ENCODE data around the gene HES6. TPM values are rescaled to one million over a fixed set of nuclear protein-coding genes. Genes with fewer than 3 reads are reported as not detected.

The HES6 gene
- total RNA-seq, 1 donor from 2014 or later, result 18.0 TPM

DNA sequence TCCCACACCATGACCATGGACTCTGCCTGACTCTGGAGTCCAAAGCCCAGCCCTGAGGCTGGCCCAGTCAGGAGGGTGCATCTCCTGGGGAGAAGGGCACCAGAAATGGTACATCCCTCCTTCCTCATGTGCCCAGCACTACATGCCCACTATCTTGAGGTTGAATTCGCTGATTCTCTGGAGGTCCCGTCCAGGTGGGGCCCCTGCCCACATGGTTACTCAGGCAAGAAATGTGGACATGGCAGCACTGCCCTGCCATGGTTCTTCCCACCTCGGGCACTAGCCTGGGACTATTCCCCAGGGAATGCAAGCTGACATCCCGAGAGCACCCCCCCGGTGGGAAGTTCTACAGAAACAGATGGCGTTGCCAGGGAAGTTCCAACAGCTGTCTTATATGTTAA, 15.3 kb upstream of the HES6 start:
- DNase-seq (ENCODE audit: low spot score), result no peak

- no peak for DNase-seq (ENCODE audit: low spot score)
Measured at GRCh38 chr2:238254095-238254723, 14.4 kb upstream of the HES6 start.

GRCh38 chr2:238252766-238253630, 13.2 kb upstream of the HES6 start:
- DNase-seq (ENCODE audit: low spot score), result no peak

GRCh38 chr2:238251986-238252385, 12.1 kb upstream of the HES6 start:
- no peak for DNase-seq (ENCODE audit: low spot score)

DNA sequence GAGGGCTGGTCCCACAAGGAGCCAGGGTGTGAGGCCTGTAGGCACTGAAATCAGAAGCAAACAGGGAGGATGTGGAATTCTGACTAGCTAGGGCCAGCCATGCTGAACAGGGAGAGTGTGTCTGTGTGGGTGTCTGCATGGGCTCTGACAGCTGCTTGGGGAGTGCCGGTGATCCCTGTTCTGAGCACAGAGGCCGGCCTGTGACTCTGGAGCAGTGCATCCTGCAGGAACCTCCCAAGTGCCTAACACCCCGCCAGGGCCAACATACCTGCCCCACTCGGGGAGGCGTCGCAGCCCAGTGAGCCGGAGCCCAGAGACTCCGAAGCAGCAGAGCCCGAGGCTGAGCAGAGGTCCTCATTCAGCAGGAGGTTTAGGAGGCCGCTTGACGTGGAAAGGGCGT, 11.5 kb upstream of the HES6 start:
- DNase-seq (ENCODE audit: low spot score), result no peak

DNA sequence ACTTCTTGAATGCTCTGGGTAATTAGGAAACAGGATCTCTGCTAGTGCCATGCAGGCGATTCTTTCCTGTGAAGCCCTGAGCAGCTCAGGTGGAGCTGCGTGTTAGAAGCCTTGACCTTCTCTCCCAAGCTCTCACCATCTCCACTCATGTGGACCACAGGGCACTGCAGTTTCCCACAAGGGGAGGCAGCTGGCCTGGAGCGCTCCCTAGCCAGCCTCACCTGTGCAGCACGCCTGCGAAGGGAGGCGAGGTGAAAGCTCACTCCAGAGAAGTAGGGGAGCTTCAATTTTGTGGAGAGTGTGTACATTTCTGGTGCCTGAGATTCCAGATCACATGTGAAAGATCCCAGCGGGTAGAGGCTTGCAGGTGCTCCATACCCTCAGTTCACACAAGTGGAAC, 11.1 kb upstream of the HES6 start:
- no peak for DNase-seq (ENCODE audit: low spot score)

DNA sequence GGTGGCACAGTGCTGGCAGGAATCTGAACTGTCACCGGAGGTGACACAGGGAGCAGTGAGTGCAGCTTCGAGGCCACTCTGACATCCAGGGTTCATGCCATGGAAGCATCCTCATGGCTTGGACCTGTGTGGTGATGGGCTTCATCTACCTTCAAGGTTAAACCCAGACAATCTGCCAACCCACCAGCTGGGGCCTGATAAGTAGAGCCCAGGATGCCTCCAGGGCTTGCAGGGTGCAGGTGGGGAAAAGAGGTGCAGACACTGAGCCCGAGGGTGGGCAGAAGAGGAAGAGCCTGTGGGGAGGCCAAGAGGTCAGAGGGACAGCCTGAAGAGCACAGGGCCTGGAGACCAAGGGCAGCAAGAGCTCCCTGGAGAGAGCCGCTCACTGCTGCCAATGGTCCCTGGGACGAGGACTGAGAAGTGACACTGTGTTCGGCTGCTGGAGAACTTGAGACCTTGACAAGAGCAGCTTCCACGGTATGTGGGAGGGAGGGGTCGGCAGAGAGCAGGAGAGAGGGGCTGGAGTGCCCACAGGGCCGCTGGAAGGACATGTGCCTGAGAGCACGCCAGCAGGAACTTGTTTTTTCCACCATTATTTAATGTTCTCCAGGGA, 8.1 kb upstream of the HES6 start:
- DNase-seq (ENCODE audit: low spot score), result no peak

GRCh38 chr2:238247002-238247822, 7.4 kb upstream of the HES6 start:
- no peak for DNase-seq (ENCODE audit: low spot score)

DNA sequence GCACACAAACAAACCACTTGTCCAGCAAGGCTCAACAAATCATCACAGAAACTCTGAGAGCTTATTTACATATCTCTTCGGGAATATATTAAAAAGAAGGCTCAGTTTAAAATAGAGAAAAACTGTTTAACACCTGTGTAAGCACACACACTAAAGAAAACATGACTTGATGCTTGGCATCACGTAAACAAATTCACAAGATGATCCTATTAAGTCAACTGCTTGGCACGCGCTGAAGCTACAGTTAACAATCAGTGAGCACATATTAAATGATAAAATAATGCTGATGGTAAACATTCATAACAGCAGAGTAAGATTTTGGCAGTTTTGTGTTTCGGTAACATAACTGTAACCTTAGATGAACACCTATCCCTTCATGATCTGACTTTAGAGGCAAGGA, 4.3 kb upstream of the HES6 start:
- DNase-seq (ENCODE audit: low spot score), result no peak

GRCh38 chr2:238243496-238244076, 3.7 kb upstream of the HES6 start:
- DNase-seq (ENCODE audit: low spot score), result no peak

DNA sequence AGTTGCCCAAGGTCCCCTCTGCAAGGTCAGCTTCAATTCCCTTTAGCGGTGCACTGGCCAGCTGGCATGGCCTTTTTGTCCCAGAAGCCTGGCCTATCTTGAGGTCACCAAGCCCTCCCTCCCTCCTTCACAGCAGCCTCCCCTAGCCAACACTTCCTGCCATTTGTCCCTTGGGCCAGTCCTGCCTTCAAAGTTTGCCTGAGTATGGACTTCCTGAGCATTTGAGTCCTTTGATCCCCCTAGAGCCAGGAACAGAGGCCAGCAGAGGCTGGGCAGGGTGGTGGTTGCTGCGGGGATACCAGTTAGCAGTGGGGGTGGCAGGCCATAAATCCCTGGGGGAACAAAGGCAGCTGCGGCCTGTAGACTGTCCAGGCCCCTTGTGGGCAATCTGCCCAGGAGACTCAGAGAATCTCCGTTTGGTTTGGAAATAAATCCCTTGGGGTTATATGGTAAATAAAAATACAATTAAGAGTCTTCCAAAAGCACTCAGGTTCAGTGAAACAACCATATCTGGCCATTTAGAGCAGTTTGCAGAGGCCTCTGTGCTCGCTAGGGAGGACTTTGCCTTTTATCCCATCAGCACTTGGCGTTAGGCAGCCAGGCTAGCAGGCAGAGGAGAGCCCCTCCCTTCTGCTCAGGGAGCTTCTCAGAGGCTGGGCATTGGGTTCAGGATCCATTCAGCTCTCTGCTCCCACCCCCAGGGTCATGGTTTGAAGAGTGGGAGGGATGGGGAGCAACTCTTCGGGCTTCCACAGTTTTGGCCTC, 3.1 kb upstream of the HES6 start:
- no peak for DNase-seq (ENCODE audit: low spot score)

- DNase-seq (ENCODE audit: low spot score), result no peak
Measured at GRCh38 chr2:238241970-238242369, 2.1 kb upstream of the HES6 start.

DNA sequence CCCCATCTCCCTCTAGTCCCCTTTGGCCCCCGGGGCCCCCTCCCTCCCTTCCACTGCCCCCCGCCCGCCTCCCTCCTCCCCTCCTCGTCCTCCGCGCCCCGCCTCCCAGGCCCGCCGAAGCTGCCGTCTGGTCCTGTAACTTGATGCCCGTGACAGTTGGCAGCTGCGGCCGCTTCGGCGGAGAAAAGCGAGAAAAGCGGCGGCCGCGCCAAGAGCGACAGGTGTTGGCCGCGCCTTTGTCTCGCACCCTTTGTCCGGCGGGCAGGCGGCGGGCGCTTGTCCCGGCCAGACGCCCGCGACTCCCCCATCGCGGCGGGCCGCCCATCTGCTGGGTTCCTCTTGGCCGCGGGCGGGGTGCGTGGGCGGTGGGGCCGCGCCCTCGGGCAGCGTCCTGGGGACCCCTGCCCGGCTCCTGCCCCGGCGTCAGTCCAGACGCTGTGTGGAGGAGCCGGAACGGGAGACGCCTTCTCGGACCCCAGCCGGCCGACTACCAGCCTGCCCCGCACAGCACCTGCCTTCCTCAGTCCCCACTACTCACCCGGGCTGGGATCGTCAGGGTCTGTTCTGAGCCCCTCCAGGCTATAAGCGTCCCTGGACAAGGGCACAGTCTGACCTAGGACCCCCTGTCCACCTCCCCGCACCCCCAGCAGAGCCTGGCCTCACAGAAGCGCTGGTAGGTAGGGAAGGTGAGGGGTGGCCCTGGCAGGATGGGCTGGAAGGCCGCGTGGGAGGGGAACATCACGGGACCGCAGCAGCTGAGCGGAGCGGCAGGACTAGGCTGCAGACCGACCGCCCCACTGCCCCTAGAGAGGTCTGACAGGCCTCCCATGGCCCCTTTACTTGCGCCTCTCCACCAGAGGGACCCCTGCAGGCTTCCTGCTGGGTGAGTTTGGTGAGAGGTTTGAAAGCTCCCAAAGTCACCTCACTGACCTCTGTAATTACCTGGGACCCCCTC, 1.2 kb upstream of the HES6 start:
- DNase-seq (ENCODE audit: low spot score), result no peak

DNA sequence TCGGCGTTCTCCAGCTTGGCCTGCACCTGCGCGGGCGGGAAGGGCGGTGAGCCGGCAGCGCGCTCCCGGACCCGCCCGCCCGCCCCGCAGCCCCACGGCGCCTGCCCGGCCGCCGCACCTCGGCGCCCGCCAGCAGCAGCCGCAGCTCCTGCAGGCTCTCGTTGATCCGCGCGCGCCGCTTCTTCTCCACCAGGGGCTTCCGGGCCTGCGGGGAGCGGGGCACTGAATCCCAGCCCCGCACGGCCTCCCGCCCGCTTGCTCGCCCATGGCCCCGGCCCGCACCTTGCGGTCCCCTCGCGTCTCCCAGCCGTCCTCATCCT, 335 bp downstream of the HES6 start:
- no peak for DNase-seq (ENCODE audit: low spot score)

- DNase-seq (ENCODE audit: low spot score), result no peak
Measured at GRCh38 chr2:238238766-238239542, 884 bp downstream of the HES6 start.

DNA sequence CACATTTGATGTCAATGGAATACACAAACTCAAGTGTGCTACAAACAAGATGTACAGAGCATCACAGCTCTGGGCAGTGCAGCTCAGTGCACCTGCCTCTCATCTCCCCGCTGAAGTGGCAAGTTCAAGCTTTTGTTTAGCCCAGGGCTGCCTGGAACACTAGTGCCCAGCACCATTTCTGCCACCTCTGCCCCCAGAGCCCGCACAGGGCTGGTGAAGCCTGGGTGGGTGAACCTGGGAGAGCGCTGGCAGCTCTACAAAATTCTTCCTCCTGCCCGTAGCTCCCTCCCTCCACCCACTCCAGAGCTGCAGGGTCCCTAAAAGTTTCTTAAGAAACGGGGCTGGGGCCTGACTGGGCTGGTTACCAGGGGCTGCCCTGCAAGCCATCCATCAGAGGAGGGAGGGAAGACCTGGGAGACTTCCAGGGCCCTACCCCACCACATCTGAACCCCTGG, 1.5 kb downstream of the HES6 start:
- no peak for DNase-seq (ENCODE audit: low spot score)

DNA sequence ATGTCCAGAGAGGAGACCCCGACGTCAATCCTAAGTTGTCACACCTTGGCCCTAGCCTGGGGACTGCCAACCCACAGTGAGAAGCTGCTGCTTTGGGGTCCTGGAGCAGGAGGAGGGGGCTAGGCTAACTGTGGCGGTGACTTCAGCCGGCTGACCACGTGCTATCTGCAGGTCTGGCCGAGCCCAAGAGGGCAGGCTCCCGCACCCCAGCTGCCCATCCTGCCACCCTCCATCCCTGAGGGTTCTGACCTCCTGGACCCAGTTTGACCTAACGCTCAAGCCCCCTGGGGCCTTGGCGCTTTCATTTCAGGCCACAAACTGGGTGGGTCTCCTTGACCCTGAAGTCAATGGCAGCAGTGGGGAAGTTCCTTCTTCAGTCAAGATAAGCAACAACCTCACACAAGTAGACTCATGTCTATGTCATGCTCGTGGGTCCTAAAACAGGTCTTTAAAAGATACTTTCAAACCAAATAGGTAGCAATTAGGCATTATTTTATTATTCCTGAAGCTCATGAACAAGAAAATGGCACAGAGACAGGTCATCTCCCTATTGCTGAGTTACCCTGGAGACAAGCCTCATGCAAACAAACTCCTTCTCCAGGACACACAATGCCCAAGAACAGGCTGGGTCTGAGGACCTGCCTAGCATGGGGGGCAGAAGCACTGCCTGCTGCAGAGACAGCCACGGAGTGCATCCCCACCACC, 2.3 kb downstream of the HES6 start:
- DNase-seq (ENCODE audit: low spot score), result no peak

GRCh38 chr2:238236571-238236970, 3.3 kb downstream of the HES6 start:
- DNase-seq (ENCODE audit: low spot score), result no peak
